HG03060 (cell line): ENCODE results near the gene NTN5.

Experiments
- ATAC-seq: cut with Tn5 transposase; IDR thresholded peaks from one replicate; pipeline ENCODE4 v1.9.1; 2021; ENCODE audit warnings: low read depth, moderate number of reproducible peaks; ENCODE audit not compliant: unreplicated experiment

The NTN5 gene

DNA sequence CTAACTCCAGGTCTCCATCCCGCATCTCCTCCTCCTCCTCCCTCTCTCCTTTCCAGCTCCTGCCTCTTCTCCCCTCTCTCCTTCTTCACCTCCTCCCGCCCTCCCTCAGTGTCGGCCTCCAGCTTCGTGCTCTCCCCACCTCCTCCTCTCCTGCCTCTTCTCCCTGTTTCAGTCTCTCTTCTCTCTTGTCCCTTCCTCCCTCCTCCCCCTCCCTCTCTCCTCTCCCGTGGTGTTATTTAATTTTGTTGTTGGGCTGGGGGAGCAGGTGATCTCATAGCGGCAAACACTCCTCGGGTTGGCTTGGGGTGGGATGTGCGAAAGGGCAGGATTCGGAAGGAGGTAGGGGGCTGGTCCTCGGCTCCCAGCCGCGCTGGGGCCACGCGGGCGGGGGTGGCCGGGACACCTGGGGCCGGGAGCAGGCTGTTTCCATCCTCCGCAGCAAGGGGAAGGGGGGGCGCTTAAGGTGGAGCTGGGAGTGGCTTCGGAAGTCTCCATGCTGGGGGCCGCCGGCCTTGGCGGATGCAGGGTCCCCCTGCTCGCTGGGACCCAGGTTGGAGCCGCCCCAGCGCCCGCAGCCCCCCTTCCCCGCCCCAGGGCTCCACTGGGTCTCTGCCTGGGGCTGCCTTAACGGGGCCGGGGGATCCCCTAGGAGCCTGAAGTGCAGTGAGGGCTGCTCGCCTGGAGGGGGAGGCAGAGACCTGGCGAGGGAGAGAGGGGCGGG, 26.7 kb downstream of the NTN5 start, which contains the start of gene CA11:
CA11 (minus strand) TSS at position 187 of the 721 bp plus-strand sequence. CDS start 555 bp downstream, outside the sequence.
- ATAC-seq, result no peak

GRCh38 chr19:48645620-48646000, 27.2 kb downstream of the NTN5 start:
- ATAC-seq, result no peak

- ATAC-seq, result no peak
These were observed 27.8 kb downstream of the NTN5 start for GRCh38 chr19:48644839-48645619.

DNA sequence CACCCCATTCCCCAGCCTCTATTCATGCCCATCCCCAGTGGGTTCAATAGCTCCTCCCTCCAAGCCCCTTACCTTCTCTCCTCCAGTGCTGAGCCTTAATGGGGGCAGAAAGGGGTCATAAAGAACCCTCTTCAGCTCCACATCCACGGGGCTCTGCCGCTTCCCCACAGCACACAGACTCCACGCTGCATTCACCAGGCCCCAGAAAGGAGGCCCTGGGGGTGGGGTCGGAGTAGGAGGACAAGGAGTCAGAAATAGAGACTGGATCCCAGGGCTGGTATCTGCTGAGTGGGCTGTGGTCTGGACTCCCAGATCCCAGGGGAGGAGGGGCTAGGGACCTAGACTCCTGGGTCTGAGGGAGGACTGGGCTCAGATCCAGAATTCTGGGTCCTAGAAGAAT, 28.5 kb downstream of the NTN5 start:
- ATAC-seq, result no peak

GRCh38 chr19:48642862-48643261, 30.0 kb downstream of the NTN5 start:
- no peak for ATAC-seq

DNA sequence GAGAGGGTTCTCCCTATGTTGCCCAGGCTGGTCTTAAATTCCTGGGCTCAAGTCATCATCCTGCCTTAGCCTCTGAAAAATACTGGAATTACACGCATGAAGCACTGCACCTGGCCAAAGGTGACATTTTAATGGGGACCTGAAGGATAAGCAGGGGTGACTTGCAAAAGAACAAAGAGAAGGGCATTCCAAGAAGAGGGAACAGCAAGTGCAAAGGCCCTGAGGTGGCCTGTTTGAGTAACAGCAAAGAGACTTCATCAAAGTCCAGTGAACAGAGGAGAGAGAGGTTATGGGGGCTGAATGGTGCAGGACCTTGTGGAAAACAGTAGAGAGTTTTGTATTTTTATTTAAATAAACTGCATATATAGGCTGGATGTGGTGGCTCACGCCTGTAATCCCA, 31.0 kb downstream of the NTN5 start:
- no peak for ATAC-seq

DNA sequence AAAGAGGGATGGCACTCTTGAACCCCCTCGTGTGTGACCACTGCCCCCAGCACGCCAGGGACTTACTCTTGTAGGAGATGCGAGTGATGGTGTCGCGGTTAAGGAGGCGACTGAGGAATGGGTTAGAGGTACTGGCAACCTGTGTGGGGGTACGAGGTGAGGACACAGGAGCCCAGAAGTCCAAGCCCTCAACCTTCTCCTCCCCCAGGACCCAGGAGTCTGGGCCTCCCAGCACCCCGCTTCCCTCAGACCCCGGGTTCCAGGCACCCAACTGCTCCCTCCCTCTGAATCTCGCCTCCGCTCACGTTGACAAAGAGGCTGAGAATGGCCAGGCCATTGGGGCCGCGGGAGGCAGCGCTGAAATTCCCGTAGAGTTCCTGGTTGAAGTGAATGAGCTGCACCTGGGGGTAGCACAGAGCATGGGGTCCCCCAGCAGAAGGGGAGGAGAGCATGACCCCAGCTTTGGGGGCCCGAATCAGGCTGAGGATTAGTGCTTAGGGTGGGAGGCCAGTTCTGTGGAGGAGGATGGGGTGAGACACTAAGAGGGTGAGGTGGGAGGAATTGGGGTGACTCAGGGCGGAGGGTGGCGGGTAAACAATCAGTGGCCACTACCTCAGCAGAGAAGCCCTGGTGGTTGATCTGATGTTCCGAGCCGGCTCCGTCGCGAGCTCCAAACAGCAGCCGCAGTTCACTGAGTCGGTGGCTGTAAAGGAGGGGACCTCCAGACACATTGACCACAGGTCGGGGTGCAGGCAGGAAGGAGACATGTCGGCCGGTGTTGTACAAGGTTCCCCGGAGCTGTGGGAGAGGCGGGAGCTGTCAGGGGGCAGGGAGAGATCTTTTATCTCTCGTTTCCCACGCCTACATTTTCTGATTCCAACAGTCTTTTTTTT, 33.1 kb downstream of the NTN5 start:
- no peak for ATAC-seq

DNA sequence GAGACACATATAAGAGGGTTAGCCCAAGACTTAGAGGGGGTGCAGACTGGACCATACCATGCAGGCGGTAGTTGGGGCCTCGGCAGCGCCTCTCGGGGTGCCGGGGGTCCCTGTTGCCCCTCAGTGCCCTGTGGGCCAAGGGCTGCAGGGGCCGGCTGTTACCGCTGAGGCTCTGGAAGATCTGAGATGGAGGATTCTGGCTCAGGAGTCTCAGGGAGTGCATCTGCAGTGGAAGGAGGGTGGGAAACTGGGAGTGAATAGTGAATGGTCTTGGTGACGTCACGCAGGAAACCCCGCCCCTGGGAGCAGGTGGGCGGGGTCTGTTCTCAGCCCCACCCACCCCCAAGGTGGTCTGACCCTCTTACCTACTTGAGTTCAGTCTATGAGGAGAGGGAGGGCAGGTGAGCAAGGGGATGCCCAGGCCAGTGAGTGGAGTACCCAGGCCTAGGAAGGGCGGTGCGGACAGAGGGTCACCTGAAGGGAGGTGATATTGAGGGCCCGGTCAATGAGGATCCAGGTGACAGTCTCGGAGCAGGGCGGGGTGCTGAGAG, 33.9 kb downstream of the NTN5 start:
- no peak for ATAC-seq

- peak; percentile 13 for ATAC-seq
These were observed 34.6 kb downstream of the NTN5 start for GRCh38 chr19:48637948-48638830.

GRCh38 chr19:48637449-48637947, 35.3 kb downstream of the NTN5 start:
- peak; percentile 57 for ATAC-seq

DNA sequence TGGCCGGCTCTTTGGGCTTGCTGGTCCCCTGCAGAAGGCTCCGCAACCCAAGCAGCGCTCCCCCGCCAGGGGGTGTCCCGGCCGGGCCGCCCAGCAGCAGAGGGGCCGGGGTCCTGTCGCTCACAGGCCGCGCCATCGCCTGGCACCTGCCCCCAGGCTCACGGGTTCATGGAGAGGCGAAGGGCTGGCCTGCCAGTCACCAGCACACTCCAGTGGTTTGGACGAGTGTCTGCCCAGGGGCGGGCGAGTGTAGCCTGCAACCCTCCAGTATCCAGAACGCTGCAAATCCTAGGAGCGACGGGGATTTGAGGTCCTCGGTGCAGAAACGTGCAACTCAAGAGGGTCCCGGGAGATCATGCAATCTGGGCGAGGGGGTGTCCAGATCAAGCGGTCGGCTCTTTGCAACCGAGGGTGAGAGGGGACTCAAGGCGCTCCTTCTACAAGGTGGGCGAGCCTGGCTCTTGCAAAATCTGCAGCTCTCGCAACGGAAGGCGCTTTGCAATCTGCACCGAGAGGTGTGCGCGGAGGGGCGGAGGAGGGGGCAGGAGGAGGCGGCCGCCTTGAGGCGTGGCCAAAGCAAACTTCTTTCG, 35.9 kb downstream of the NTN5 start, which contains the start of gene DBP:
DBP (minus strand) TSS at position 521 of the 590 bp plus-strand sequence; CDS start at position 136, 385 bp downstream.
- ATAC-seq, result no peak

DNA sequence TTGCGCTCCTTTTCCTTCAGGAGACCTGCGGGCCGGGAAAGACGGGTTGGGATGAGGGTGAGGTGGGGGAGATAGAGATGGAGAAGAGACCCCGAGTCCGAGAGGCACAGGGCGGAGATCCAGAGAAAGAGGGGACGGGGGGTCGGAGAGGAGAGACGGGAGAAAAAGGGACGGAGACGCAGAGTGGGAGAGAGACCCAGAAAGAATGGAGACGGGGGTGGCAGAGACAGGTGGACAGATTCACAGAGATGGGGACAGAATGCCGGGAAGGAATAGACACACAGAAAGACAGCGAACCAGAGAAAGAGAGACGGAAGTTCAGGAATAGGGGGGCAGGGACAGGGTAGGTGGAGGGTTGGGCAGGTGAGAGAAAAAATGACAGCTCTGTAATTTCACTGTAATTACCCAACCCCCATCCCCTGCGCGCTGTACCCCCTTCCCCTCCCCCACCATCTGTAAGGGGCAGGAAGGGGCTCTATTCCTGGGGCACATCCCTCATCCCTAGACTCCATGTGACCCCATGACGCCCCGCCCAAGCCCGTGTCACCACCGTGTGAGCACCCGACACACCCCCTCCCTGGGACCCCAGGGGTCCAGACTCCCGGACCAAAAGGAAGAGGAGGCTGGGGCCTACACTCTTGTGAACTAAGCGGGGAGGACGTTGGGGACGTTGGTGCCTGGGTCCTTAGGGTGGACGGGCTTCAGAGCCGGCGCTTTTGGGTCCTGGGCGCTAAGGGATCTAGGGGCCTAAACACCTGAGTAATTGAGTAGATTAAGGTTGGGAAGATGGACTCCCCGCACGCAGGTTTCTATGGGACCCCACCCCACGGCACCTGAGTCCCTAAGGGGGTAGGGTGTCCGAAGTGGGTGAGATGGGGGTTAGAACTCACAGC, 36.6 kb downstream of the NTN5 start:
- ATAC-seq, result no peak

- ATAC-seq, result no peak
These were observed 37.4 kb downstream of the NTN5 start for GRCh38 chr19:48635263-48635965.

DNA sequence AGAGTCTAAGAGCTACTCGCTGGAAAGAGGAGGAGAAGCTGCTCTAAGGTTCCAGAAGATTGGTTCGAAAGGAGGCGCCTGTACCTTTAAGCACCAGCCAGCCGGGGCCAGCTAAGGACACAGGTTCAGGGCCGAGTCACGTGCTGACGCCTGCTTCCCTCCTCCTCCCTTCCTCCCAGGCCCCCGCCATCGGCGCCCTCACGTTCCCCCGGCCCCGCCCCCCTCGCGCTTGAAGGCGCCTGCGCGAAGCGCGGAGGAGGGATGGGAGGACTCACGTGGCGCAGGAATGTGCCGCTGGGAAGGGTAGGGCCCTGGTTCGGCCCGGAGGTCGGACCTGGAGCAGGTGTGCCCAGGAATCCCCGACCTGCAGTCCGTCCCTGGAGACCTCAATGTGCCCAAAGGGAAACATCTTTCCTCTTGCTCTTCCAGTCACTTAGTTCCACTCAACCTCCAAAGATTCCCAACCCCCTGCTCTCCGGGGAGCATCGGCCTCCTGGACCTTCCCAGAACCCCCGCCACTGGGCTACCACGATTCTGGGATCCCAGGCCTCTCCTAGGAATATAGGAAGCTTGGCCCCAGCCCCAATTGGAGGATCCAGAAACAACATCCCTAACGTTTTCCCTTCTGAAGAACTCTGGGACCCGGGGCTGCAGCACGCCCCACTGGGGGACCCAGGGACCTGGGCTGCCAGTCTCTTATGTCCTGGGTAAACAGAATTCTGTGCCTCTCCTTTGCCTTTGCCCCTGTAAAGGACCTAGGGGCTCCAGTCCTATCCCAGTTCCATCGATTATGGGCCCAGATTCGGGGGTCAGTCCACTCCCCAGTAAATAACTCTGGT, 38.2 kb downstream of the NTN5 start:
- ATAC-seq, result no peak

DNA sequence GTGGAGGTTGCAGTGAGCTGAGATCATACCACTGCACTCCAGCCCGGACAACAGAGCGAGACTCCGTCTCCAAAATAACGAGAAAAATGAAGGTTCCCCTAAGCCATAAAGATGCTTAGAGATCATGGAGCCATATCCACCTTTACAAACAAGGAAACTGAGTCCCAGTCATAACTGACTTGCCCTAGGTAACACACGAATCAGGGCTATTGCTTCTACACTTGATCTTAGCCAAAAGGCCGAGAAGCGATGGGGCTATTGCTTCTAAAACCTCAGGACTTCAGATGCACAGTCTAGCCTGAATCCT, 38.8 kb downstream of the NTN5 start:
- no peak for ATAC-seq

DNA sequence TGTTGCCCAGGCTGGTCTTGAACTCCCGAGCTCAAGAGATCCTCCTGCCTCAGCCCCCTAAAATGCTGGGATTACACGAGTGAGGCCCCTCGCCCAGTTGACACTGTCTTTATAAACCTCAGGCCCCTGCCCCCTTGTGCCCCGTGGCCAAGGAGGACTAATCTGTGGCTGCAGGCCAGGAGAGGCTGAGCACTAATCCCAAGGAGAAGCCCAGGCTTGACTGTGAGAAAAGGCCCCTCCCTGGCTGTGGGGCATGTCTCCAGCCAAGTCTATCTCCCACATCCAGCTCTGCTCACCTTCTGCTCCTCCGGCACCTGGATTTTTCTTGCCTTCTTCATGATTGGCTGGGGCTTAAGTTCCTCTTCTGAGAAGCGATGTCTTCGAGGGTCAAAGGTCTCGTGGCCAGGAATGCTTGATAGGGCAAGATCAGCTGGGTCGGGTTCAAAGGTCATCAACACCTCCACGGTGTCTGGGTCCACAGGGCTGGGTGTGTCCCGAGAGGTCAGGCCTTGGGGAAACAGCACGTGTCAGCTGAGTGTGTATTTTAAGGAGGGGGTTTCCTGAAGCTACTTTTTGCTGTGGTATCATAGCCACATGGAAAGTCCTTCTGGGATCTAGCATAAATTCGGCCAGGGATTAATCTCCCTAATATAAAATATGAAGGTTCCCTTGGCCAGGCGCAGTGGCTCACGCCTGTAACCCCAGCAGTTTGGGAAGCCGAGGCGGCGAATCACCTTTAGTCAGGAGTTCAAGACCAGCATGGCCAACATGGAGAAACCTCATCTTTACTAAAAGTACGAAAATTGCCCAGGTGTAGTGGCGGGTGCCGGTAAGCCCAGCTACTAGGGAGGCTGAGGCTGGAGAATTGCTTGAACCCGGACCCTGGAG, 39.4 kb downstream of the NTN5 start:
- ATAC-seq, result no peak
